HFFc6 (cell line): ENCODE data around the gene FGFBP3. TPM values are rescaled to one million over a fixed set of nuclear protein-coding genes. Genes with fewer than 3 reads are reported as not detected.

Source experiments
- DNase-seq: peaks from one replicate; pipeline ENCODE4 v3.0.0-alpha.2; 2018
- H3K27ac Mint-ChIP-seq: 2 replicates; pipeline ENCODE4 v1.8.0; 2020; ENCODE audit warnings: mild to moderate bottlenecking, mixed read lengths
- H3K27me3 Mint-ChIP-seq: 2 replicates; pipeline ENCODE4 v1.8.0; 2021; ENCODE audit warnings: mild to moderate bottlenecking, moderate library complexity, mixed read lengths; ENCODE audit not compliant: insufficient read depth
- H3K36me3 Mint-ChIP-seq: 2 replicates; pipeline ENCODE4 v1.8.0; 2021; ENCODE audit warnings: low read depth, mixed read lengths
- H3K4me1 Mint-ChIP-seq: 2 replicates; pipeline ENCODE4 v1.8.0; 2020; ENCODE audit warnings: low read depth, mixed read lengths
- H3K4me3 Mint-ChIP-seq: 2 replicates; pipeline ENCODE4 v1.8.0; 2020; ENCODE audit warnings: mild to moderate bottlenecking, moderate library complexity, mixed read lengths
- H3K9me3 Mint-ChIP-seq: 2 replicates; pipeline ENCODE4 v1.8.0; 2020; ENCODE audit warnings: mild to moderate bottlenecking, mixed read lengths
- total RNA-seq, 6 experiments: library from RNA; stranded (reverse); fragmentation: NEBNext Ultra II Directional; extraction: Animal tissue kit (Norgen Biotek cat#: 25700); gene quantifications; 2 replicates in 1 of 6; 3 replicates in 5 of 6; pipeline ENCODE4 v1.2.3, GENCODE V29; 2021
- TF ChIP-seq, protein P1 (sequence below): fragments of 200-600 bp; sonication (generic); IDR thresholded peaks from 2 replicates; pipeline ENCODE4 v1.5.0; 2021; ENCODE audit warnings: antibody characterized with exemption, mild to moderate bottlenecking

Gene FGFBP3
- total RNA-seq, 6 experiments from 2014 or later: 0.47 to 0.54 (median 0.52) TPM

DNA sequence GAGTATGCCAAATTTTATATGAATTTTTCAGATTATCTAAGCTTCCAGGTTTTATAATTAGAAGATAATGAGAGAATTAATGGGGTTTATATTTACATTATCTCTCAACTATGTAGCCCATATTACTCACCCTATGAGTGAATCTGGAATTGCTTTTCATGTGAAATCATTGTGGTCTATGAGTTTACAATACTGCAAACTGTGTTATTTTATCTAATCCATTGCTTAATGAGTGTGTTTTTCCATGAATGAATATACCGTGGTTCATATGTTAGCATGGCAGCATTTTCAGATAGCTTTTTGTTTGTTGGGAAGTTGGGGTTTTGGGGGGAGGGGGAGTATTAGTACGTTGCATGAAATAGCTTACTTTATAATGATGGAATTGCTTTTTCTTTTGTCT is 44.5 kb downstream of the FGFBP3 start:
- Mint-ChIP-seq H3K36me3 (peaks cover 7% of the 10 kb centered on the region; the same call in 1 of the 2 replicates), H3K27me3 (peaks cover 13% of the 10 kb centered on the region), H3K4me3 (no peak overlapping the region), H3K4me1 (peaks cover 26% of the 10 kb centered on the region), H3K9me3 (no peaks in the 10 kb centered on the region), H3K27ac (peak overlapping the region; percentile 38; the same call in 1 of the 2 replicates)
- TF ChIP-seq, protein P1, sequence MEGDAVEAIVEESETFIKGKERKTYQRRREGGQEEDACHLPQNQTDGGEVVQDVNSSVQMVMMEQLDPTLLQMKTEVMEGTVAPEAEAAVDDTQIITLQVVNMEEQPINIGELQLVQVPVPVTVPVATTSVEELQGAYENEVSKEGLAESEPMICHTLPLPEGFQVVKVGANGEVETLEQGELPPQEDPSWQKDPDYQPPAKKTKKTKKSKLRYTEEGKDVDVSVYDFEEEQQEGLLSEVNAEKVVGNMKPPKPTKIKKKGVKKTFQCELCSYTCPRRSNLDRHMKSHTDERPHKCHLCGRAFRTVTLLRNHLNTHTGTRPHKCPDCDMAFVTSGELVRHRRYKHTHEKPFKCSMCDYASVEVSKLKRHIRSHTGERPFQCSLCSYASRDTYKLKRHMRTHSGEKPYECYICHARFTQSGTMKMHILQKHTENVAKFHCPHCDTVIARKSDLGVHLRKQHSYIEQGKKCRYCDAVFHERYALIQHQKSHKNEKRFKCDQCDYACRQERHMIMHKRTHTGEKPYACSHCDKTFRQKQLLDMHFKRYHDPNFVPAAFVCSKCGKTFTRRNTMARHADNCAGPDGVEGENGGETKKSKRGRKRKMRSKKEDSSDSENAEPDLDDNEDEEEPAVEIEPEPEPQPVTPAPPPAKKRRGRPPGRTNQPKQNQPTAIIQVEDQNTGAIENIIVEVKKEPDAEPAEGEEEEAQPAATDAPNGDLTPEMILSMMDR: no peak
- peak; percentile 40 for DNase-seq

DNA sequence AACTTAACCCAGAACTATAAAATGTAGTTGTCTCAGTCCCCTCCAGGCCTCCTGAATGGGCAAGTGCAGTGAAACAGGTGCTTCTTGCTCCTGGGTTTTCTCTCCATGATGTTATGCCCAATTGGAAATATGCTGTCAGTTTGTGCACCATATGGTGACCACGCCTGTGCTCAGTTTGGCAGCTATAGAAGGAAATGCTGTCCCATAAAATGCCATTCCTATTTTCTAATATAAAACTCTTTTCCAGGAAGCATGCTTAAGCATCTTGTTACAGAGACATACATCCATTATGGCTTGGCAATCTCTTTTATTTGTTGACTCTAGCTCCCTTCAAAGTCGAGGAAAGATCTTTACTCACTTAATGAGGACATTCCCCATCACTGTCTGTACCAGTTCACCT is 45.2 kb downstream of the FGFBP3 start:
- Mint-ChIP-seq H3K9me3 (no peaks in the 10 kb centered on the region), H3K4me1 (peaks cover 24% of the 10 kb centered on the region), H3K27ac (peak overlapping the region; percentile 38; the same call in 1 of the 2 replicates), H3K27me3 (peaks cover 11% of the 10 kb centered on the region), H3K36me3 (peaks cover 7% of the 10 kb centered on the region), H3K4me3 (no peak overlapping the region)
- DNase-seq: no peak
- TF ChIP-seq, protein P1: no peak

DNA sequence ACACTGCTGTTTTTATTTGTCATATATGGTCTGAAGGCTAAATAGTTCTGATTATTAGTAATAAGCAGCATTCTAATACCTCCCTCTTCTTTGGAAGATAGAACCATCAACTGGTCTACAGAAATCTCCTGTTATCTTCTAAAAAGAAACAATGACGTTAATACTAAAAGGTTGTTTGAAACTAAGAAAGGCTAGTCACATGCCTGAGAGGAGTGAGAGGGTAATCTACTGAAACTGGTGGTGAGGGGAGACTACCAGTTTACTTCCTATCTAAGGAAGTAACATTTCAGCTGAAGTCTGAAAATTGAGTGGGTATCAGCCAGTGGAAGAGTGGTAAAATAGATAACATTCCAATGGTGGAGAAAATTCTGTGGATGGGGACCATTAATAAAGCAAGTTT is 48.4 kb downstream of the FGFBP3 start:
- H3K4me3 Mint-ChIP-seq: no peak overlapping the region
- peaks cover 4% of the 10 kb centered on the region for H3K27me3 Mint-ChIP-seq
- no peak for DNase-seq
- TF ChIP-seq, protein P1: no peak
- H3K9me3 Mint-ChIP-seq: no peaks in the 10 kb centered on the region
- H3K4me1 Mint-ChIP-seq: peaks cover 19% of the 10 kb centered on the region
- H3K36me3 Mint-ChIP-seq: peaks cover 19% of the 10 kb centered on the region
- no peak overlapping the region for H3K27ac Mint-ChIP-seq

DNA sequence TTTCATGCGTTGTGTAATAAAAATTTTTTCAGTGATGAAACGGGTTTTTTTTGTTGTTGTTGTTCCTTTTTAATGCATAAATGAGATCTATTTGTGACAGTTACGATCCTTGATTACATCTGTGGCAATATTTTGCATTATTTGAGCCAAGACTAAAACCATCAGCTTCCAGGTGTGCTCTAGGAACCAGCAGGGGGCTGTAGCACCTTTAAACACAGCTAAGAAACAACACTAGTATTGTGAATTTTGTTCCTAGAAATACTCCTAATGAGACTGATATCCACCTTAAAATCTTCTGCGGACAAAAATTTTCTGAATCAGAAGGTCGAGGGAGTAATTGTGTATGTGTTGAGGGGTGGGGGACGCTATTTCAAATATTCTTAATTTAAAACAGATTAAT is 52.6 kb downstream of the FGFBP3 start:
- TF ChIP-seq, protein P1: peak; percentile 59
- Mint-ChIP-seq H3K27ac (no peak overlapping the region), H3K27me3 (peaks cover 4% of the 10 kb centered on the region), H3K36me3 (peaks cover 12% of the 10 kb centered on the region), H3K9me3 (no peaks in the 10 kb centered on the region), H3K4me1 (no peaks in the 10 kb centered on the region), H3K4me3 (no peak overlapping the region)
- DNase-seq: no peak

Other genes with a start within 250 kb of the FGFBP3 start
- 10 to 100 TPM; 31.2 to 36.3 (median 34.7) TPM for gene TNKS2, start 111.1 kb downstream of the FGFBP3 start, total RNA-seq
- 10 to 100 TPM; 18.1 to 20.8 (median 20.4) TPM for gene BTAF1, start 14.3 kb upstream of the FGFBP3 start, total RNA-seq